Astrocyte (in vitro differentiated cells and primary cell): Measurements from ENCODE around the gene CFAP97D2. TPM values are rescaled to one million over a fixed set of nuclear protein-coding genes. Genes with fewer than 3 reads are reported as not detected.

Source experiments
- microRNA-seq: library from miRNA; unstranded; fragments of <30 nt; microRNA quantifications from one replicate; pipeline ENCODE4 v1.2.0, GENCODE V29; 2020
- total RNA-seq: library from RNA; stranded (reverse); gene quantifications from 2 replicates; pipeline ENCODE4 v1.2.1, GENCODE V29; 2021

CFAP97D2 gene
- total RNA-seq, 1 donor from 2014 or later, result not detected

Small RNA genes within 50 kb of the gene (microRNA-seq; reads per million reads assigned to microRNA genes)
- gene MIR548AR, result not detected

Other genes with a start within 250 kb of the CFAP97D2 start
- 3.0 and 5.0 TPM in 2 replicates for gene C13orf46, start 205.2 kb upstream of the CFAP97D2 start, total RNA-seq
- 41.1 and 41.4 TPM in 2 replicates for gene RASA3, start 46.6 kb upstream of the CFAP97D2 start, total RNA-seq
- gene CDC16, start 55.6 kb downstream of the CFAP97D2 start, total RNA-seq, result 77.0 and 81.0 TPM in 2 replicates
- 37.5 and 44.8 TPM in 2 replicates for gene UPF3A, start 102.3 kb downstream of the CFAP97D2 start, total RNA-seq
- gene CHAMP1, start 135.2 kb downstream of the CFAP97D2 start, total RNA-seq, result 23.9 and 26.8 TPM in 2 replicates